NCI-H2081 treated with DMSO at 0.1 percent for 48 hours (cell line): ENCODE measurements around the gene LEPR.
"Not testable (repeated sequence)": the region's sequence is repeated elsewhere in the genome, so short reads cannot be mapped to it uniquely, and the experiment has no call there.

Source experiments
- DNase-seq: peaks from one replicate; lab custom pipeline; 2025; lab: John Stamatoyannopoulos, UW

LEPR gene

DNA sequence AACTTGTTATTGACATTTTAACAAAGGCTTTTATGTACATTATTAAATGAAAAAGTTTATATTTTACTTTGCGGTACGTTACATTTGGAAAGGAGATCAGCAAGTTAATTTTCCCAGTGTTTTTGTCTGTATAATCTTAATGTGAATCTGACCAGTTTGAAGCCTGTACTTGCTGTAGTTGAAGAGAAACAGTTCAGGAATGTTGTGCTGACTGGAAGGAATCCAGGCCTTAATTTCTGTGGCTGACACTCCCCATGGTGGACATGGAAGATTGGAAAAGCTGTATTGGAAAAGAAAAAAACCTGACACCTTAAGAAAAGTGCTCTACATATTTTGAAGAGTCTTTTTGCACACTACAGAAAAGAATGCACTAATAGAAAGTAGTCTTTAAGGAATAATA, 15.5 kb downstream of the LEPR start:
- DNase-seq: no peak

DNA sequence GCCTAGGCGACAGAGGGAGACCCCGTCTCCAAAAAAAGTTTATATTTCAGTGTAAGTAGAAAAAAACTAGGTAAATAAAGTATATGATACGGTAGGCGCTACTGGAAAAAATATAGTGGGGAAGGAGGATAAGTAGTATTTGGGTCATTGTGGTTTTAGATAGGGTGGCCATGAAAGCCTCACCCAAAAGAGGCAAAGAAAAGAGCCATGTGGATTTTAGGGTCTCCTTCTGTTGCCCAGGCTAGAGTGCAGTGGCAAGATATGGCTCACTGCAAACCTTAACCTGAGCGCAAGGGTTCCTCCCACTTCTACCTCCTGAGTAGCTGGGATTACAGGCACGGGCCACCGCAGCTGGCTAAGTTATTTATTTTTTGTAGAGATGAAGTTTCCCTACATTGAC, 17.1 kb downstream of the LEPR start:
- no peak for DNase-seq

DNA sequence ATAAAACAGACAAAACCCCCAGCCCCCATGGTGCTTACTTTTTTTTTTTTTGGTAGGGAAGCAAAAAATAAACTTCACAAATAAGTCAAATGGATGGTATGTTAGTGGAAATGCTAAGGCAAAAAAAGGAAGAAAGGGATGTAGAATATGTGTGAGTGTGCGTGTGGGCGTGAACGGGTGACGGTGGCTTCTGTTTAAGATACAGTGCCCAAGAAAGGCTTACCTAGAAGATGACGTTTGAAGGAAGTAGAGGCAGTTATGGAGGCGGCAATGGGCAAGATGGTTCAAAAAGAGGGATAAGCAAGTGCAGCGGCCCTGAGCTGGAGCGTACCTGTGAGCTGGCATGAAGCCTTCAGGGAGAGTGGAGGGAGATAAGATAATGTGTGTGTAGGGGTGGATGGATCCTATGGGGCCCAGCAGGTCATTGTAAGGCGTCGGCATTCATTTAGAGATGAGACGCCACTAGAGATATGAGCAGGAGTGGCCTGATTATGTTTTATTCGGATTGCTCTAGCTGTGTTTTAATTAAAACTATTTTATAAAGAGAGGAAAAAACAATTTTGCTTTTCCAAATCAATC, 19.9 kb downstream of the LEPR start:
- no peak for DNase-seq

DNA sequence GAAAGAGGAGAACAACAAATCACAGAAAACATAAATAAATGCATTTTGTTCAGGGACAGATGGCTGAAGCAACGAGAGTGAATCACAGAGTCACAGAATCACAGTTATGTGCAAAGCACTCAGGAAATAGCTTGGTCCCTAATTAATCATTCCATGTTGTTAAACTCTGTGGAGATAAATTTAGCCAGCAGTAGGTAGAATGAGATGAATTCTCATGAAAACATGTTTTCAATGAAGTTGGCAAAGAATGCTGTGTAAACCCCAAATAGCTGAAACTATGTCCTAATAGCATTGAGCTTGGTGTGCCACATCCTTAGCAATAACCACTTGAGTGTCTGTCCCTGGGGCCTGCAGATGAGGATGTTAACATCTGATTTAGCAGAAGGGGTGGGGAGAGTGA, 20.4 kb downstream of the LEPR start:
- no peak for DNase-seq

DNA sequence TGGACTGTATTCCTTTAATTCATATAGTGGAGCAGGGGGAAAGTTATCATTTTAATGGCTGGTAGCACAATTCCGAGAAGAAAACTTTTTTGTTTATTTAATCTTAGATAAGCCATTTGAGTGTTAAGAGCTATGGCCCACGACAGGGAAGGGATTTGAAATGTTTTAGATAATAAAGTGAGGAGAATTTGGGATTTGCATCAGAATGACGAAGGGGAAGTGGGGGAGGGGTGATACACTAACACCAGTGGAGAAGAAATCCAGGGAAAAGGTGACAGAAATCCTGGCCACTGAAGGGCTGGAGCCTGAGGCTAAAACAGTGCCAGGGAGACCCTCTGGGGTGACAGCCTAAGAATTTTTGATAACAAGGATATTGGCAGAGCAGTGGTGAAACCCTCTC, 21.0 kb downstream of the LEPR start:
- DNase-seq: no peak

DNA sequence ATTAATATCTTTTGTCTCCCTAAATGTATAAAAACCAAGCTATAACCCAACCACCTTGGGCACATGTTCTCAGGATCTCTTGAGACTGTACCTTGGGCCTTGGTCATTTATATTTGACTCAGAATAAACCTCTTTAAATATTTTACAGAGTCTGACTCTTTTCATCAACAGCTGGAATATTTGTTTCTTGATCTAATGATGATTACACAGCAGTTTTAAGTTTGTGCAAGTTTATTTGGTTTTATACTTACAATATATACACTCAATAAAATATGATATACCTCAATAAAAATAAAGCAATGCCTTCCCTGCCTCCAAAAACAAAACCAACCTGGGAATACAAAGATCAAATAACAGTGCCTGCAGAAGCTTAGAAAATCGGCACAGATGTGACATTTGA, 22.0 kb downstream of the LEPR start:
- no peak for DNase-seq

DNA sequence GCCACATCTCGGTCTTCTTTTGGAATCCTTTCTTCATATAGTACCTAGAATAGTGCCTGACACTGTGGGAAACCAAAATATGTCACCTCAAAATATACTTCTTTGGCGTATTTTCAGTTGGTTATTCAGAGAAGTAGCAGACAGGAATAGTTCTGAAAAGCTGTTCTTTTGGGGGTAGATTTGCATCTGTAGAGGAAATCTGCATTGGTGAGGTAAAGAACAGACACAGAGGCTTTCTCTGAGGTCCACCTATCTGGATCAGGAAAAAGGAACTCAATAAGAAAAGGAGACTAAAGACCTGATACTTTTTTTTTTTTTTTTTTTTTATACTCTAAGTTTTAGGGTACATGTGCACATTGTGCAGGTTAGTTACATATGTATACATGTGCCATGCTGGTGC, 23.2 kb downstream of the LEPR start:
- no peak for DNase-seq

DNA sequence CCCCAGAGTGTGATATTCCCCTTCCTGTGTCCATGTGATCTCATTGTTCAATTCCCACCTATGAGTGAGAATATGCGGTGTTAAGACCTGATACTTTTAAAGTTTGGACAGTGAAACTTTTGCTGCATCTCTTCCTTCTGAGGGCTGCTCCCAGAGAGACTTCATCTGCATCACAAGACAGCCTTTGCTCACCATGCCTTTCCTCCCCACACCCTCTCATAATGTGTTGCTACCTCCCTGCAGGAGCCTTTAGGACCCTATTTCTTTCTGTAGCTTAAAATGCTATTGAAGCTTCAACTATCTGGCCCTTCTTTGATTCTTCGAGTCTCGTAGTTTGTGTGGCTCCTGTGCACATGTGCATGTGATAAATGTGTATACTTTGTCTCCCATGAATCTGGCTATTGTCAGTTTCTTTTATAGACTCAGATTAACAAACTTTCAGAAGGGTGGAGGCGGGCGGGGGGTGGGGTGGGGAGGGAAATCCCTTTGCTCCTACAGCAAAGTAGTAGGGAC, 23.7 kb downstream of the LEPR start:
- no peak for DNase-seq

DNA sequence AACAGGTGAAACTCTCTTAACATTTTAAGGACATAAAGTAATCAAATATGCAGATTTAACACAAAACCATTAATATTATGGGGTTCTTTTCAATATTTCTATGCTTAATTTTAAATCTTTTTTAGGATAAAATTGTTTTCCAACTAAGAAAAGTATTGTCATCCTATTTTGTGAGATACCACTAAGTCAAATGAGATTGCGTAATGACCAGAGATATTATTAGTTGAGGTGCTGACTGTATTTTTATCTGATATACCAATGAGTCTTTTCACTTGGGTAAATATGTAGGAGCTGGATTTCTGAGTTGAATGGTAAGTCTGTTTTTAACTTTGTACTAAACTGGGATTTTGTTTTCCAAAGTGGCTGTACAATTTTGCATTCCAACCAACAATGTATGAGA, 25.4 kb downstream of the LEPR start:
- DNase-seq: no peak

DNA sequence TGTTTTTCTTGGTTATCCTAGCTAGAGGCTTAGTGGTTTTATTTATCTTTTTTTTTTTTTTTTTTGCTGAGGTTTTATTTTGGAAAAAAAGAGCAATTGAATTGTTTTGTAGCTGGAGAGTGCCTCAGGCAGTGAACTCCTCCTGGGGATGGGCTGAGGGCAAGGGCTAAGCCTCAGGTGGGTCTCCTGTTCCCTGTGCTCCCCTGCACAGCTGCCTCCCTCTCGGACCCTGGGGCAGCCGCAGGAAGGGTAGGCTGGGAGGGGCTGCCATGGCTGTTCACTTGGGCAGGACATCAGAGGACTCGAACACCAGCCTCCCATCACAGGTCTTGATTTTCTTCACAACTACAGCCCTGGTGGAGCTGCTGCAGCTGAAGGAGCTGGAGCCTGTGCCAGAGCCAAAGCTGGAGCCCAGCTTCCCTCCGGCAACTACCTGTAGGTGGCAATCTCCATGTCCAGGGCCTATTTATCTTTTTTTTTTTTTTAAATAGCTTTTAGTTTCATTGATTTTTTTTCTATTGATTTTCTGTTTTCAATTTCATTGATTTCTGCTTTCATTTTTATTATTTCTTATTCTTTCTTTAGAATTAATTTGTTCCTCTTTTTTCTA, 28.9 kb downstream of the LEPR start:
- DNase-seq: no peak

DNA sequence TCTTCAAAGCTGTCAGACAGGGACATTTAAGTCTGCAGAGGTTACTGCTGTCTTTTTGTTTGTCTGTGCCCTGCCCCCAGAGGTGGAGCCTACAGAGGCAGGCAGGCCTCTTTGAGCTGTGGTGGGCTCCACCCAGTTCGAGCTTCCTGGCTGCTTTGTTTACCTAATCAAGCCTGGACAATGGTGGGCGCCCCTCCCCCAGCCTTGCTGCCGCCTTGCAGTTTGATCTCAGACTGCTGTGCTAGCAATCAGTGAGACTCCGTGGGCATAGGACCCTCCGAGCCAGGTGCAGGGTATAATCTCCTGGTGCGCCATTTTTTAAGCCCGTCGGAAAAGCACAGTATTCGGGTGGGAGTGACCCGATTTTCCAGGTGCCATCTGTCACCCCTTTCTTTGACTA, 35.2 kb downstream of the LEPR start:
- not testable (repeated sequence) for DNase-seq

DNA sequence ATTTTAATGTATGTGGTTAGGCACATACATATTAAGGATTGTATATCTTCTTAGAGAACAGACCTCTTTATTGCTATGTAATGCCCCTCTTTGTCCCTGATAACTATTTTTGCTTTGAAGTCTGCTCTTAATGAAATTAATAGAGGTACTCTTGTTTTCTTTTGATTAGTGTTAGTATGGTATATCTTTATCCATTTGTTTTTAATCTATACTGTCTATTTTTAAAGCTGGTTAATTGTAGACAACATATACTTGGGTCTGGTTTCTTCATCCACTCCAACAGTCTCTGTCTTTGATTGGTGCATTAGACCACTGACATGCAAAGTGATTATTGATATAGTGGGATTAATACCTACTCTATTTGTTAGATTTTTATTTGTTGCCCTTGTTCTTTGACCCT, 36.0 kb downstream of the LEPR start:
- no peak for DNase-seq

DNA sequence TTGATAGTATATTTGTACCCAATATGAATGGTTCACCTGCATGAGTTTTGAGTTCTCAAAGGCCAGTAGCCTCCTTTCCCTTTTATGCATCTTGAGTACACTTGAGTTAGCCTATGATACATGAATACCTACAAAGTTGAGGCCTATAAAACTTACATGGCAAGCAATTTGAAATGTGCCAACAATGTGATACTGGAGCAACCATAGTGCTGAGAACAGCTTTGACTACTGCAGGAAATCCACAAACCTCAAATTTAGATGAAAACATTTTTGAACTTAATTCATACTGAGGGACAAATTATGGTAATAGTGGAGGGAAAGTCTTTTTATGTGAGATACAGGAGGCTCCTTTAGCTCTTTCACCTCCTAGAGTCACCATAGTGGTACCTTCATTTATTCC, 37.4 kb downstream of the LEPR start:
- no peak for DNase-seq

DNA sequence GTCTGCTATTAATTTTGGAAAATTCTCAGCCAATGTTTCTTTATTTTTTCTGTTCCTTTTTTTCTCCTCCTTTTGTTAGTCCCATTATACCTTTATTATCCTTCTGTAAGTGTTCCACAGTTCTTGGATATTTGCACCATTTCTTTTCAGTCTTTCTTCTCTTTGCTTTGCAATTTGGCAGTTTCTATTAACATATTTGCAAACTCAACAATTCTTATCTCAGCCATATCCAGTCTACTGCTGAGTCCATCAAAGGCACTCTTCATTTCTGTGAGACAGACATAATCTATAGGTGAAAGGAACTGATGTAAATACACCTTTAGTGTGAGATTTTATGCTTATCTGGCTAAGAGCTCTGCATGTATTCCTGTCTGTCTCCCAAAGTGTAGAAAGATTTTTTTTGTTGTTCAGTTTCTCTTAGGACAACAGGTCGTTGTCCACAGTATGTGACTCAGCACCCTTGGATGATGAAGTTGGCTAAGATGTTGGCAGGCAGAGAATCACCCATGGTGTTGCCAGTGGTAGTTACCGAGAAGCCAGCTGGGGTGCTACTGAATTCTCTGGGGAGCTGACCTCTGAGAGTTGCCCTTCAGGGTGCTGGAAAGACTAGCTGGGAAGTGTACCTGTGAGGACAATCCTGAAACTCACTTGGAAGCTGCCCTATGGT, 38.4 kb downstream of the LEPR start:
- no peak for DNase-seq

DNA sequence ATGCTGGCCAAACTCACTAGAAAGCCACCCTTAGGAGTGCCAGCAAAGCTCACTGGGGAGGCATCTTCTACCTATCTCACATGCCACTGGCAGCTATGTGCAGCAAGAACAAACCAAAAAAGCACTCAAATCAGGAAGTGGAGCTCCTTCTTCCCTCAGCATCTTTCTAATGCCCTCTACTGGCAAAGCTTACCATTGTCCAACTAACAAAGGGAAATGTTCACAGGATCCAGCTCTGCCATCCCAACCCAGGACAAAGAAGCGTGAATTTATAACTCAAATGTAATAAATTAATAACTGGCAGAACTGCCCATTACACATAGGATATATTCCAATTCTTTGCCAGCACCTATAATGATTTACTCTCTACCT, 38.9 kb downstream of the LEPR start:
- no peak for DNase-seq

DNA sequence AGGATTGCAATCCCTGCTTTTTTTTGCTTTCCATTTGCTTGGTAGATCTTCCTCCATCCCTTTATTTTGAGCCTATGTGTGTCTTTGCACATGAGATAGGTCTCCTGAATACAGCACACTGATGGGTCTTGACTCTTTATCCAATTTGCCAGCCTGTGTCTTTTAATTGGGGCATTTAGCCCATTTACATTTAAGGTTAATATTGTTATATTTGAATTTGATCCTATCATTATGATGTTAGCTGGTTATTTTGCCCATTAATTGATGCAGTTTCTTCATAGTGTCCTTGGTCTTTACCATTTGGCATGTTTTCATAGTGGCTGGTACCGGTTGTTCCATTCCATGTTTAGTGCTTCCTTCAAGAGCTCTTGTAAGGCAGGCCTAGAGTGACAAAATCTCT, 45.4 kb downstream of the LEPR start:
- not testable (repeated sequence) for DNase-seq

DNA sequence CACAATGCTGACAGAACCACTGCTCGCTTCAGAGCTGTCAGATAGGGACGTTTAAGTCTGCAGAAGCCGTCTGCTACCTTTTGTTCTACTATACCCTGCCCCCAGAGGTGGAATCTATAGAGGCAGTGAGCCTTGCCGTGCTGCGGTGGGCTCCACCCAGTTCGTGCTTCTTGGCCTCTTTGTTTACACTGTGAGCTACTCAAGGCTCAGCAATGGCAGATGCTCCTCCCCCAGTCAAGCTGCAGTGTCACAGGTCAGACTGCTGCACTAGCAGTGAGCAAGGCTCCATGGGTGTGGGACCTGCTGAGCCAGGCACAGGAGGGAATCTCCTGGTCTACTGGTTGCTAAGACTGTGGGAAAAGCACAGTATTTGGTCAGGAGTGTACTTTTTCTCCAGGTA, 47.1 kb downstream of the LEPR start:
- DNase-seq: no peak

DNA sequence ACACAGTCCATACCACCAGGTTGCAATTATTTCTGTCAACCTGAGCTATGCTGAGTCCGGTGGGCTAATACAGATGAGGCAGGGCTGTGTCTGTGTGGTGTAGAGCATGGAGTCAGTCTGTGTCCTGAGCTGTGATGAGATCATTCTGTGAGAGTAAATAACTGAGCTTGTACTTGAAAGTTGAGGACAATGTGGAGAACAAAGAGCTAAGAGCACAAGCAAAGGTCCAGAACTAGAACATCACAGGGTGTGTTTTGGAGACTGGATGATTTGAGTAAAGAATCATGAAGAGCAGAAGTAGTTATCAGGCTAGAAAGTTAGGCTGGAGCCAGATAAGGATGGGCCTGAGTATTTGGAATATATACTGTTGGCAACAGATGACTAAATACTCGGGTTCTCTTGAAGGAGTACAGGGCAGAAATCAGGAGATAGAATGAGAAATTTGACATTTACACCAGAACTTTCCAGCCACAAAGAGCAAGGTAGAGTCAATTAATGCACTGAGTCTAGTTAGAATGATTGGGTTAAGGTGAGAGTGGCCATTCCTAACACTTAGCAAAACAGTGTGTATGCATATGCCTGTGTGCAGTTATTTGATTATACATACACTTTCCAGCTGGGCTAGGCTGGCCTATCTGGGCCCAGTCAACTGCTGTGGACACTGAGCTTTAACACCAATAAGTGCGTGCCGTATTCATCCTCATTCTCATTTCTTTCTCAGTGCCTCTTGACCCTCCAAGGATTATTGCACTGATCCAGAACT, 48.8 kb downstream of the LEPR start:
- no peak for DNase-seq

DNA sequence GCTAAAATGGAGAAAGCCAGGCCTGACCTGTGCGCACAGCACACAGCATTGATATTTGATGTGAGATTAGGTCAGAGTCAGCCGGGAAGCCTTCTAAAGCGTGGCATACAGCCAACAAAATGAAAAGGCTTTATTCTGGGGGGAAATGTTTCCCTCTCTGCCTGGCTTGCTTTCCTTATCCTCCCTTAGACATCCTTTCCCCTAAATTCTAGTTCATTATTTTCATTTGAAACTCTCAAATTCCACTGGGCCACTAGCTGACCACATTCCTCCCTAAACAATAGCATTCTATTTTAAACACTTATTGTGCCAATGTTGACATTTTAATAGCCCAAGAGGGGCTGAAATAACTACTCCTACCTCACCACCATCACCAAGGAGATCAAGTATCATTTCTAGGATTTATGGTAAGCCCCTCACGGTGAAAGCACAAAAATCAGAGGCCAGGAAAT, 49.4 kb downstream of the LEPR start:
- no peak for DNase-seq
